Myocyte (in vitro differentiated cells): ENCODE data around the gene CMSS1. TPM values are rescaled to one million over a fixed set of nuclear protein-coding genes. Genes with fewer than 3 reads are reported as not detected.
A peak's percentile ranks its signal among the peaks of the same experiment; 100 is the strongest.

Source experiments
- DNase-seq: peaks from one replicate; pipeline ENCODE4 v3.0.0-alpha.2; 2012; ENCODE audit warnings: low read depth
- total RNA-seq: library from RNA; depleted of rRNA; stranded (reverse); fragments of >200 nt; gene quantifications from 2 replicates; pipeline ENCODE4 v1.2.3, GENCODE V29; 2014

Gene CMSS1
- total RNA-seq, 1 donor from 2014 or later = 27.2 TPM

- DNase-seq = no peak
Observed at GRCh38 chr3:100125161-100125938, 307.7 kb downstream of the CMSS1 start.

GRCh38 chr3:100127792-100128191 is 310.1 kb downstream of the CMSS1 start:
- DNase-seq = no peak

- DNase-seq = no peak
Observed at GRCh38 chr3:100128565-100128964, 310.9 kb downstream of the CMSS1 start.

- DNase-seq = no peak
Observed at GRCh38 chr3:100129941-100130340, 312.3 kb downstream of the CMSS1 start.

GRCh38 chr3:100131241-100131640 is 313.6 kb downstream of the CMSS1 start:
- DNase-seq = no peak

- no peak for DNase-seq
Observed at GRCh38 chr3:100136921-100137320, 319.3 kb downstream of the CMSS1 start.

- no peak for DNase-seq
Observed at GRCh38 chr3:100140976-100141375, 323.3 kb downstream of the CMSS1 start.

- no peak for DNase-seq
Observed at GRCh38 chr3:100141586-100141985, 323.9 kb downstream of the CMSS1 start.

GRCh38 chr3:100144255-100144866 is 326.7 kb downstream of the CMSS1 start:
- no peak for DNase-seq

GRCh38 chr3:100149130-100149529 is 331.5 kb downstream of the CMSS1 start:
- no peak for DNase-seq

GRCh38 chr3:100149713-100150415 is 332.2 kb downstream of the CMSS1 start:
- no peak for DNase-seq

- DNase-seq = no peak
Observed at GRCh38 chr3:100150473-100150872, 332.8 kb downstream of the CMSS1 start.

GRCh38 chr3:100151024-100151707 is 333.5 kb downstream of the CMSS1 start:
- DNase-seq = peak; percentile 70

- no peak for DNase-seq
Observed at GRCh38 chr3:100154171-100154570, 336.5 kb downstream of the CMSS1 start.

GRCh38 chr3:100155128-100155527 is 337.5 kb downstream of the CMSS1 start:
- DNase-seq = peak; percentile 53

- no peak for DNase-seq
Observed at GRCh38 chr3:100155590-100155989, 337.9 kb downstream of the CMSS1 start.

GRCh38 chr3:100157685-100158084 is 340.0 kb downstream of the CMSS1 start:
- DNase-seq = peak; percentile 52

- DNase-seq = peak; percentile 80
Observed at GRCh38 chr3:100158918-100159330, 341.3 kb downstream of the CMSS1 start.

- DNase-seq = no peak
Observed at GRCh38 chr3:100159331-100160153, 341.9 kb downstream of the CMSS1 start.

- DNase-seq = peak; percentile 71
Observed at GRCh38 chr3:100160521-100160920, 342.9 kb downstream of the CMSS1 start.

GRCh38 chr3:100163787-100164186 is 346.1 kb downstream of the CMSS1 start:
- DNase-seq = peak; percentile 52
